ENCODE measurements around the gene CRELD1. TPM values are rescaled to one million over a fixed set of nuclear protein-coding genes. Genes with fewer than 3 reads are reported as not detected.

Gene CRELD1, protein sequence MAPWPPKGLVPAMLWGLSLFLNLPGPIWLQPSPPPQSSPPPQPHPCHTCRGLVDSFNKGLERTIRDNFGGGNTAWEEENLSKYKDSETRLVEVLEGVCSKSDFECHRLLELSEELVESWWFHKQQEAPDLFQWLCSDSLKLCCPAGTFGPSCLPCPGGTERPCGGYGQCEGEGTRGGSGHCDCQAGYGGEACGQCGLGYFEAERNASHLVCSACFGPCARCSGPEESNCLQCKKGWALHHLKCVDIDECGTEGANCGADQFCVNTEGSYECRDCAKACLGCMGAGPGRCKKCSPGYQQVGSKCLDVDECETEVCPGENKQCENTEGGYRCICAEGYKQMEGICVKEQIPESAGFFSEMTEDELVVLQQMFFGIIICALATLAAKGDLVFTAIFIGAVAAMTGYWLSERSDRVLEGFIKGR
- total RNA-seq (2022; extraction: Qiagen RNA extraction; ENCODE audit: low read depth) = 8.3 to 11.4 TPM (median 11.0 TPM) in 5 replicates

DNA sequence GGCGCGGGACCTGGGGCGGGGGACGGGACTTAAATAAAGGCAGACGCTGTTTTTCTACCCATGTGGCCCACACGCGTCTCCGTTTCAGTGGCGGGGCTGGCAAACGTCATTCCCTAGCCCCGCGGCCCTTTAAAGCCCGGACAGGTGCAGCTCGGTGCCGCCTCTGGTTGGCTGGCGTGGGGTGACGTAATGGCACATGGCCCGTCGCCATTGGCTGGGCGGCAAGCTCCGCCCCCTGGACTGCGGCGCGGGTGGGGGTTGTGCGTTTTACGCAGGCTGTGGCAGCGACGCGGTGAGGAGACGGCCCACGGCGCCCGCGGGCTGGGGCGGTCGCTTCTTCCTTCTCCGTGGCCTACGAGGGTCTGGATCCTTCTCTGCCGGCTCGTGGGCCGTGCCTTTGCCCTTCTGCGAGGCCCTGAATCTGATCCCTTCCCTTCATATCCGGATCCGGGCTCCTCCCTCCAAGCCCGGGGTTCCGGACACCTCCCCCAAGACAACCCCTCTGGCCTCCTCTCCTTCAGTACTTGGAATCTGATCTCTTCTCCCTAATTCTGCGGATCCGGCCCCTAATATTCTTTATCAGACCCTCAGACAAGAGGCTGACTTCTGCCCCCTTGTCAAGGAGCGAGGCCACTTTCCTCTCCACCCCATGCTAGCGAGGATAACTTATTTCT, at the start of gene CRELD1:
Gene CRELD1 (plus strand): TSS at position 274 of the 674 bp plus-strand sequence. CDS start 605 bp downstream, outside the sequence.

GRCh38 chr3:9890249-9891071, 43.2 kb upstream of the CRELD1 start, which contains the start of gene JAGN1:
JAGN1 (plus strand) TSS chr3:9890610; CDS start chr3:9890723, 113 bp downstream.

GRCh38 chr3:9902372-9903237, 31.0 kb upstream of the CRELD1 start, which contains the start of gene IL17RE:
IL17RE (plus strand) TSS chr3:9902848; CDS start chr3:9902933, 85 bp downstream.

GRCh38 chr3:9916734-9917680, 16.6 kb upstream of the CRELD1 start, which contains the start of gene IL17RC:
IL17RC (plus strand) TSS chr3:9917098; CDS start chr3:9917316, 218 bp downstream.

GRCh38 chr3:9951962-9952805, 18.6 kb downstream of the CRELD1 start, which contains the start of gene PRRT3:
PRRT3 (minus strand) TSS chr3:9952408; CDS start chr3:9950115, 2,293 bp downstream.

Other genes with a start within 250 kb of the CRELD1 start
- 0.08 to 0.33 TPM (median 0.15 TPM) in 4 of 5 replicates, not detected in the other for gene CPNE9, start 230.0 kb upstream of the CRELD1 start, total RNA-seq (2022; extraction: Qiagen RNA extraction; ENCODE audit: low read depth)
- 17.5 to 20.7 TPM (median 19.1 TPM) in 5 replicates for gene BRPF1, start 202.1 kb upstream of the CRELD1 start, total RNA-seq (2022; extraction: Qiagen RNA extraction; ENCODE audit: low read depth)
- gene OGG1, start 183.9 kb upstream of the CRELD1 start, total RNA-seq (2022; extraction: Qiagen RNA extraction; ENCODE audit: low read depth) = 15.3 to 17.3 TPM (median 16.3 TPM) in 5 replicates
- 13.0 to 18.9 TPM (median 16.3 TPM) in 5 replicates for gene CAMK1, start 163.9 kb upstream of the CRELD1 start, total RNA-seq (2022; extraction: Qiagen RNA extraction; ENCODE audit: low read depth)
- 55.6 to 60.5 TPM (median 58.6 TPM) in 5 replicates for gene TADA3, start 141.4 kb upstream of the CRELD1 start, total RNA-seq (2022; extraction: Qiagen RNA extraction; ENCODE audit: low read depth)
- 148 to 226 TPM (median 154 TPM) in 5 replicates for gene ARPC4, start 140.8 kb upstream of the CRELD1 start, total RNA-seq (2022; extraction: Qiagen RNA extraction; ENCODE audit: low read depth)
- gene TTLL3, start 123.6 kb upstream of the CRELD1 start, total RNA-seq (2022; extraction: Qiagen RNA extraction; ENCODE audit: low read depth) = 6.3 to 8.5 TPM (median 7.1 TPM) in 5 replicates
- gene RPUSD3, start 89.8 kb upstream of the CRELD1 start, total RNA-seq (2022; extraction: Qiagen RNA extraction; ENCODE audit: low read depth) = 32.9 to 46.8 TPM (median 41.2 TPM) in 5 replicates
- gene CIDEC, start 53.6 kb upstream of the CRELD1 start, total RNA-seq (2022; extraction: Qiagen RNA extraction; ENCODE audit: low read depth) = 1.8 to 2.8 TPM (median 2.1 TPM) in 5 replicates
- 52.1 to 69.3 TPM (median 64.3 TPM) in 5 replicates for gene JAGN1, start 43.2 kb upstream of the CRELD1 start, total RNA-seq (2022; extraction: Qiagen RNA extraction; ENCODE audit: low read depth)
- 0.76 to 1.1 TPM (median 0.95 TPM) in 5 replicates for gene IL17RE, start 31.0 kb upstream of the CRELD1 start, total RNA-seq (2022; extraction: Qiagen RNA extraction; ENCODE audit: low read depth)
- gene IL17RC, start 16.7 kb upstream of the CRELD1 start, total RNA-seq (2022; extraction: Qiagen RNA extraction; ENCODE audit: low read depth) = 13.6 to 15.7 TPM (median 15.2 TPM) in 5 replicates
- 1.0 to 1.5 TPM (median 1.4 TPM) in 5 replicates for gene PRRT3, start 18.6 kb downstream of the CRELD1 start, total RNA-seq (2022; extraction: Qiagen RNA extraction; ENCODE audit: low read depth)
- 120 to 154 TPM (median 128 TPM) in 5 replicates for gene EMC3, start 53.0 kb downstream of the CRELD1 start, total RNA-seq (2022; extraction: Qiagen RNA extraction; ENCODE audit: low read depth)
- 16.2 to 21.1 TPM (median 20.9 TPM) in 5 replicates for gene FANCD2, start 92.6 kb downstream of the CRELD1 start, total RNA-seq (2022; extraction: Qiagen RNA extraction; ENCODE audit: low read depth)
- not detected in 5 replicates for gene FANCD2OS, start 174.4 kb downstream of the CRELD1 start, total RNA-seq (2022; extraction: Qiagen RNA extraction; ENCODE audit: low read depth)
- 169 to 184 TPM (median 179 TPM) in 5 replicates for gene BRK1, start 181.8 kb downstream of the CRELD1 start, total RNA-seq (2022; extraction: Qiagen RNA extraction; ENCODE audit: low read depth)
- 29.6 to 40.2 TPM (median 35.0 TPM) in 5 replicates for gene VHL, start 207.9 kb downstream of the CRELD1 start, total RNA-seq (2022; extraction: Qiagen RNA extraction; ENCODE audit: low read depth)
- 21.0 to 30.9 TPM (median 25.8 TPM) in 5 replicates for gene IRAK2, start 231.1 kb downstream of the CRELD1 start, total RNA-seq (2022; extraction: Qiagen RNA extraction; ENCODE audit: low read depth)

Measured in A549 treated with DMSO at 1 μM for 4 hours (cell line).